Activated naive CD8-positive, alpha-beta T cell (primary cell): ENCODE results near the gene STK11IP.

ENCODE experiments used
- H3K27ac Mint-ChIP-seq: one replicate; pipeline ENCODE4 v1.8.0; 2021; ENCODE audit warnings: mixed read lengths
- H3K27me3 Mint-ChIP-seq: one replicate; pipeline ENCODE4 v1.8.0; 2021; ENCODE audit warnings: mixed read lengths
- H3K36me3 Mint-ChIP-seq: one replicate; pipeline ENCODE4 v1.8.0; 2021; ENCODE audit warnings: mixed read lengths
- H3K4me1 Mint-ChIP-seq: one replicate; pipeline ENCODE4 v1.8.0; 2021; ENCODE audit warnings: low read depth, mixed read lengths
- H3K4me3 Mint-ChIP-seq: one replicate; pipeline ENCODE4 v1.8.0; 2021; ENCODE audit warnings: mild to moderate bottlenecking, mixed read lengths
- H3K9me3 Mint-ChIP-seq: one replicate; pipeline ENCODE4 v1.8.0; 2021; ENCODE audit warnings: low read depth, mixed read lengths

STK11IP gene

DNA sequence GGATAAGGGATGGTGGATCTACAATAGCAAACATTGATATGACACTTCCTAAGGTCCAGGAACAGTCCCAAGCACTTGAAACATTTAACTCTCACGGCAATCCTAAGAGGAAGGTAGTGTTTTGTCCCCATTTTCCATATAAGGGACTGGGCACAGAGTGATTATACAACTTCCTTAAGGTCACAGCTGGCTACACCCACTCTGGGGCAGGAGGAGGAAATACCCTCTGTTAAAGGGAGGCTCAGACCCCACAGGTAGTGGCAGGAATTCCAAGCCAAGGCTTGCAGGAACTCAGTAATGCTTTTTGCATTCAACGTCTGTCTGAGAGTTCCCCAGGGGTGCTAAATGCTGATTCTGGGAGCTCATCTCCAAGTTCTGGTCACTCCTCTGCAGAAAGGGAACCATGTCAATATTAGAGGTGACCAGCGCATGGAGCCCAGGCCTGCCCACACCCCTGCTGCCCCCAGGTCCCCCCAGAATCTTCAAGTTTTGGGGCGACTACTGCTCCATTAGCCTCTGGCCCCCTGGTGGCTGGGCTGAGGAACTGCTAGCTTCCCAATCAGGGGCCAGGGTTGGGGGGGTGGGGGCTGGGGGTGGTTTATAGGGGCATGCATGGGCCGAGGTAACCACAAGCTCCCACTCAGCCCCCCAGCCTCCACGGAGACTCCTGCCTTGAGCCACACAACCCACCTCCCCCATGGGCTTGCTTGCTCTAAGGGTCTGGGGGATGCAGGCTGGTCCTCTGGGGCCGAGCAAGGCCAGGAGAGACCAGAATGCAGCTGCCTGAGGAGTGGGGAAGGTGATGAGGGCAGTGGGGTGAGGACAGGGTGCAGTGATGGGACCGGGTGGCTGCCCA, 37.4 kb upstream of the STK11IP start:
- Mint-ChIP-seq H3K4me1 (no peaks in the 10 kb centered on the region), H3K27ac (no peak overlapping the region), H3K4me3 (no peak overlapping the region), H3K36me3 (no peaks in the 10 kb centered on the region), H3K9me3 (no peaks in the 10 kb centered on the region), H3K27me3 (peaks cover 4% of the 10 kb centered on the region)

- Mint-ChIP-seq H3K27ac (no peak overlapping the region), H3K36me3 (no peaks in the 10 kb centered on the region), H3K9me3 (no peaks in the 10 kb centered on the region), H3K4me1 (no peaks in the 10 kb centered on the region), H3K4me3 (no peak overlapping the region), H3K27me3 (peaks cover 3% of the 10 kb centered on the region)
Observed at GRCh38 chr2:219560893-219561178, 36.8 kb upstream of the STK11IP start.

GRCh38 chr2:219561179-219562048, 36.2 kb upstream of the STK11IP start:
- H3K4me1 Mint-ChIP-seq, result no peaks in the 10 kb centered on the region
- H3K4me3 Mint-ChIP-seq, result no peak overlapping the region
- H3K9me3 Mint-ChIP-seq, result no peaks in the 10 kb centered on the region
- H3K27me3 Mint-ChIP-seq, result peaks cover 4% of the 10 kb centered on the region
- H3K27ac Mint-ChIP-seq, result no peak overlapping the region
- no peaks in the 10 kb centered on the region for H3K36me3 Mint-ChIP-seq

GRCh38 chr2:219562049-219563020, 35.3 kb upstream of the STK11IP start:
- no peaks in the 10 kb centered on the region for H3K4me1 Mint-ChIP-seq
- H3K36me3 Mint-ChIP-seq, result no peaks in the 10 kb centered on the region
- H3K9me3 Mint-ChIP-seq, result no peaks in the 10 kb centered on the region
- peaks cover 7% of the 10 kb centered on the region for H3K27me3 Mint-ChIP-seq
- H3K4me3 Mint-ChIP-seq, result no peak overlapping the region
- no peak overlapping the region for H3K27ac Mint-ChIP-seq

DNA sequence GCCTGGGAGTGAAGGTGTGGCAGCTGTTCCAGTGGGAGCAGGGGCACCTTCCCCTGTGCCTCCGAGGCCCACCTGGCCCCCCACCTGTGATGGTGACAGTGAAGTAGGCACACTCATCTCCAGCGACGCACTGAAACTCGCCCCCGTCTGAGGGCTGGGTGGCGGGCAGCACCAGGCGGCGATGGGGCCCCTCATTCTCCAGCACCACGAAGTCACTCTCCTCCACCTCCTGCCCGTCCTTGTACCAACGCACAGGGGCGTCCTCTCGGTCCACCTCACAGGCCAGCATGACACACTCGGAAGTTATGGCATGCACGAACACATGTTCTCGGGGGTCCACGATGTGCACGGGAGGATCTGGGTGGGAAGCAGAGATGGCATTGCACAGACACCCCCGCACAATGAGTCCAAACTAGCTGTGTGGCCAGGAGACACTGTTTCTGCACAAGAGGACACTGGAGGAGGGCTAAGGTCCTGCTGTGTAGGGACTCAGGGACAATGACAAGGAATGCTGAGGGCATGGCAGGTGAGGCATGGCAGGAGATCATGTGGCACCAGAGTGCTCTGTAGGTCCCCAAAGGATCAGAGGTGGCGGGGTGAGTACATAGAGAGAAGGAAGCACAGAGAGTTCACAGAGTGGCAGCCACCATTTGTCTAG, 34.3 kb upstream of the STK11IP start:
- H3K9me3 Mint-ChIP-seq, result no peaks in the 10 kb centered on the region
- no peak overlapping the region for H3K4me3 Mint-ChIP-seq
- H3K27me3 Mint-ChIP-seq, result peaks cover 11% of the 10 kb centered on the region
- H3K36me3 Mint-ChIP-seq, result no peaks in the 10 kb centered on the region
- no peak overlapping the region for H3K27ac Mint-ChIP-seq
- no peaks in the 10 kb centered on the region for H3K4me1 Mint-ChIP-seq

DNA sequence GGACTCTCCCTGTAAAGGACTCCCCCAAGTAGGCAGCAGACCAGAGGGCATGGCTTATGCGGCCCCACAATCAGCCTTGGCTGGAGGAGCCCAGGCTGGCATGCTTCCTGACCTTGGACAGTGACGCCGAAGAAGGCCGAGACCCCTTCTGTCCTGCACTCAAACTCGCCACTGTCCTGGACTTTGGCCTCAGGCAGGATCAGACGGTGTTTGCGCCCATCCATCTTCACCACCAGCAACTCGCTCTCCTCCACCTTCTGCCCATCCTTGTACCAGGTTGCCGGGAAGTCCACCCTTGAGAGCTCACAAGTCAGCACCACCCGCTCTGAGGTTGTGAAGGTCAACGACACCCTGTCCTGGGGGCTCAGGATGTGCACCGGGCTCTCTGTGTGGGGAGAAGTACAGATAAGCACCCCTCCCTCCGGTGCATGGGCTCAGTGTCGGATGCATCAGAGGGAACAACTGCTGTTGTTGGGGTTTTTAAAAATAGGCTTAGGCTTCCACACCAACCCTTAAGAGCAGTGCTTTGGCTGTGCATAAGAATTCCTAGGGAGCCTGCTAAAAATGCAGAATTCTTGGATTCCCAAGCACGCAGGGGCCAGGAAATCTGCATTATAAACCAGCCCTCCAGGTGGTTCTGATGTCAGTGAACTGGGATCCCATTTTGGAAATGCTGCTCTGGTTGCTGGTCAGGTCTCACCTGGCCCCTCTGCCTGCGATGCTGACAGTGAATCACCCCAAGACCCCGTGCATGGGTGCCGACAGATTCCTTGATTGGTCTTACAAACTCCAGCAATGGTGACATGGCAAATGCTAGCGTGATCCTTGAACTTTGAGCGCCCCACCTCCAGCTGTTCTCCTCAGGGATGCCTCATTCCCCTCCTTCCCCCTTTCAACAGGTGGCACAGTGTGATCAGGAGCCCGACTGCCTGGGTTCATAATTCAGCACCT, 32.3 kb upstream of the STK11IP start:
- Mint-ChIP-seq H3K27ac (no peak overlapping the region), H3K4me1 (no peaks in the 10 kb centered on the region), H3K36me3 (no peaks in the 10 kb centered on the region), H3K9me3 (no peaks in the 10 kb centered on the region), H3K27me3 (peaks cover 17% of the 10 kb centered on the region), H3K4me3 (no peak overlapping the region)

DNA sequence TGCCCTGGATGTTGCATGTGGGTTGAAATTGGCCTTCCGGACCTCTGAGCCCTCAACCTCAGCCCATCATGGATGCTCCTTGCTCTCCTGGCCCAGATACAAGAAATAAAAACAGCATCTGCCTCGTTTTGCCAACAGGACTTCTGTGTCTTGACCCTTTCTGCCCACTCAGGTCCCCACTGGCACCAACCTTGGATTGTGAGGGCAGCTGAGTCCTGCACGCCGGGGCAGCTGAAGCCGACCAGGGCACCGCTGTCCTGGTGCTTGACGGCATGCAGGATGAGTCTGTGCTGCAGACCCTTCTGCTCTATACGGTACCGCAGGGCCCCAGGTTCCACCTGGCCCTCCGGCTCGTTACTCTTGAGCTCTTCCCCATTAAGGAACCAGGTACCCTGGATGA, 31.0 kb upstream of the STK11IP start:
- no peak overlapping the region for H3K27ac Mint-ChIP-seq
- H3K36me3 Mint-ChIP-seq, result no peaks in the 10 kb centered on the region
- H3K27me3 Mint-ChIP-seq, result peaks cover 17% of the 10 kb centered on the region
- H3K4me3 Mint-ChIP-seq, result no peak overlapping the region
- H3K9me3 Mint-ChIP-seq, result no peaks in the 10 kb centered on the region
- H3K4me1 Mint-ChIP-seq, result no peaks in the 10 kb centered on the region

DNA sequence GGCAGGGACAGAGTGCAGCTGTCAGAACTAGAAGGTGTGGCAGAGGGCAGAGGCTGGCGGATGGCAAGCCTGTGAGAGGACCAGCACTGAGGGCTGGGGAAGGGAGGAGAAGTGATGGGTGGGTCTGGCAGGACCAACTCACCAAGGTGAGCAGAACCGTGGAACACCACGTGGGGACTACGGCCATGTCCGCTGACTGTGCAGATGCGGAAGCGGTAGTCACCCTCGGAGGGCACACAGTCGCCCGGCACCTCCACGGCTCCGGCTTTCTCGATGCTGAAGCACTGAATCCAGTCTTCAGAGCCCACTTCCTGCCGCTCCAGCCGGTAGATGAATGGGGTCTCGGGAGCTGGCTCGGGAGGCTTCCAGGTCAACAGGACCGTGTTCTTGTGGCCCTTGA, 30.5 kb upstream of the STK11IP start:
- H3K27ac Mint-ChIP-seq, result no peak overlapping the region
- no peaks in the 10 kb centered on the region for H3K4me1 Mint-ChIP-seq
- peaks cover 21% of the 10 kb centered on the region for H3K27me3 Mint-ChIP-seq
- no peaks in the 10 kb centered on the region for H3K36me3 Mint-ChIP-seq
- no peak overlapping the region for H3K4me3 Mint-ChIP-seq
- no peaks in the 10 kb centered on the region for H3K9me3 Mint-ChIP-seq

DNA sequence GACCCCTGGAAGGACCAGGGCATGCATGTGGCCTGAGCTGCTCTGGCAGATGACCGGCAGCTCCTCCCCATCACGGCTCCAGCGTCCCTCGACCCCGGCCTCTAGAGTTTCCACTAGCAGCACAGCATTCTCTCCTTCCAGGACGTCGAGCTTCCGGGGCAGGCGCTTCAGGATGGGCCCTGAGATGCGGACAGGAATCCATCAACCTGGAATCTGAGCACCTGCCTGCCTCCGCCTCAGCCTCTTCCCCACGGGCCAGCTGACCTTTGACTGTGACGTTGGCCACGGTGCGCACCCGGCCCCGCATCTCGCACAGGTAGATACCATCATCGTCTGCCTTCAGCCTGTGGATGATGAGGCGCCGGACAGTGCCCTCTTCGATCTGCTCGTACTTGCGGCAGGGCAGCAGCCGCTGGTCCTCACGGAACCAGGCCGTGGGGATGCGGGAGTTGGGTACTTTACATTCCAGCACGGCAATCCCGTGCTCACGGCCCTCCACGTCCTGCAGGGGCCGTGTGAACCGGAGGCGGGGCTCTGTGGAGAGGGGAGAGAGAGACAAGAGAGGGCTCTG, 29.8 kb upstream of the STK11IP start:
- H3K27ac Mint-ChIP-seq, result no peak overlapping the region
- H3K36me3 Mint-ChIP-seq, result no peaks in the 10 kb centered on the region
- no peaks in the 10 kb centered on the region for H3K4me1 Mint-ChIP-seq
- H3K4me3 Mint-ChIP-seq, result no peak overlapping the region
- no peaks in the 10 kb centered on the region for H3K9me3 Mint-ChIP-seq
- peaks cover 22% of the 10 kb centered on the region for H3K27me3 Mint-ChIP-seq

DNA sequence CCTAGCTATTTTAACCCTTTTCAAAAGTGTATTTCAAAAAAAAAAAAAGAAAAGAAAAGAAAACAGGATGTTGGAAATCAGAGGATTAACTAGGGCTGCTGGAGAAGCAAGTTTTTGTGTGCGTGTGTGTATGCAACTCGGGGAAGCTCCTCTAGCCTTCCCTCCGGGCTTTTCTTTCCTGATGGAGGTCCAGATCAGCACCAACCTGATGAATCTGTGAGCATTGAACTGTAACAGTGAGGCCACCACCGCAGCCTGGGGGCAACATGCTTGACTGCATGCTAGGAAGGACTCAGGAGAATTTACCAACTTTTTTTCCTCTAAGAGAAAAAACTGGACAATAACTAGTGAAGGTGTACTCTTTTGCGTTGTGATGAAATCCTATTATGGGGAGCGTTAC, 28.6 kb upstream of the STK11IP start:
- Mint-ChIP-seq H3K27me3 (peaks cover 28% of the 10 kb centered on the region), H3K36me3 (no peaks in the 10 kb centered on the region), H3K9me3 (no peaks in the 10 kb centered on the region), H3K4me1 (no peaks in the 10 kb centered on the region), H3K27ac (no peak overlapping the region), H3K4me3 (peak overlapping the region; percentile 27)

- Mint-ChIP-seq H3K4me3 (peak overlapping the region; percentile 27), H3K27me3 (peaks cover 25% of the 10 kb centered on the region)
Observed at GRCh38 chr2:219569635-219570034, 28.0 kb upstream of the STK11IP start.

DNA sequence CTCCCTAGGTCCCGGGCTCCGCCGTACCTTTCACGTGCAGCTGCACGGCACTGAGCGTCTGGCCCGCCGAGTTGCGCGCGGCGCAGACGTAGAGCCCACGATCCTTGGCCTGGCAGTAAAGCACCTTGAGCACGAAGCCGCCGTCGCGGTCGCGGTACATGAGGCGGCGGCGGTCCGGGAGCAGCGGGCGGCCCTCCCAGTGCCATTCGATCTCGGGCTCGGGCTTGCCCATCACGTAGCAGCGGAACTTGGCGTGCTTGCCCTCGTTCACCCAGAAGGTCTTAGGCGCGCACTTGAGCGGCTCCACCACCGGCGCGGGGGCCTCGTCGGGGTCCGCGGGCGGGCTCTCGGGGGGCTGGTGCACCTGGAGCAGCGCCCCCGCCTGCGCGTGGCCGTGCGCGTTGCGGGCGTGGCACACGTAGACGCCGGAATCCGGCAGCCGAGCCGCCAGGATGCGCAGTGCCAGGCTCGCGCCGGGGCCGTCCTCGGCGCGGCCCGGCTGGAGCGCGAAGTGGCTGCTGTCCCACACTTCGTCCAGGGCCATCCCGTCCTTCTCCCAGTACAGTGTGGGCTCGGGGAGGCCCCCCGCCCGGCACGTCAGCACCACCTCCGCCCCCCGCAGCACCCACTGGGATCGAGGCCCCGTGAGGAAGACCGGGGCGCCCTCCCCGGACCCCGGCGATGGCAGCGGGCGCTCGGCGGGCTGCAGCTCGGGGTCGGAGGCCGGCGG, 27.3 kb upstream of the STK11IP start:
- Mint-ChIP-seq H3K4me1 (no peaks in the 10 kb centered on the region), H3K27me3 (peaks cover 26% of the 10 kb centered on the region), H3K36me3 (no peaks in the 10 kb centered on the region), H3K27ac (no peak overlapping the region), H3K4me3 (peak overlapping the region; percentile 59), H3K9me3 (no peaks in the 10 kb centered on the region)

More at GRCh38 chr2:219569635-219570034, 28.0 kb upstream of the STK11IP start:
- Mint-ChIP-seq H3K36me3 (no peaks in the 10 kb centered on the region), H3K9me3 (no peaks in the 10 kb centered on the region), H3K4me1 (no peaks in the 10 kb centered on the region), H3K27ac (no peak overlapping the region)

GRCh38 chr2:219570924-219571310, 26.7 kb upstream of the STK11IP start:
- H3K4me3 Mint-ChIP-seq, result no peak overlapping the region
- H3K36me3 Mint-ChIP-seq, result no peaks in the 10 kb centered on the region
- no peak overlapping the region for H3K27ac Mint-ChIP-seq
- peaks cover 26% of the 10 kb centered on the region for H3K27me3 Mint-ChIP-seq
- H3K4me1 Mint-ChIP-seq, result no peaks in the 10 kb centered on the region
- H3K9me3 Mint-ChIP-seq, result no peaks in the 10 kb centered on the region
